Occipital lobe (tissue), 2 donors: ENCODE measurements around the gene C16orf92. TPM values are rescaled to one million over a fixed set of nuclear protein-coding genes. Genes with fewer than 3 reads are reported as not detected.
A peak's percentile ranks its signal among the peaks of the same experiment; 100 is the strongest.
"Not testable (repeated sequence)": the region's sequence is repeated elsewhere in the genome, so short reads cannot be mapped to it uniquely, and the experiment has no call there.

ENCODE experiments used
- DNase-seq: peaks from one replicate; lab custom pipeline; 2025; lab: John Stamatoyannopoulos, UW
- total RNA-seq: library from RNA; depleted of rRNA; stranded (reverse); fragments of >200 nt; gene quantifications from one replicate; pipeline ENCODE4 v1.2.3, GENCODE V29; 2014

C16orf92 gene
- total RNA-seq, 1 donor from 2014 or later, result not detected

- DNase-seq, result no peak
These were observed 18.2 kb upstream of the C16orf92 start for GRCh38 chr16:30004811-30005242.

- DNase-seq, result no peak
These were observed 17.5 kb upstream of the C16orf92 start for GRCh38 chr16:30005341-30006094.

- DNase-seq, result no peak
These were observed 16.9 kb upstream of the C16orf92 start for GRCh38 chr16:30006095-30006473.

- DNase-seq, result no peak
These were observed 16.2 kb upstream of the C16orf92 start for GRCh38 chr16:30006659-30007377.

- DNase-seq, result no peak
These were observed 15.6 kb upstream of the C16orf92 start for GRCh38 chr16:30007378-30007895.

- peak; percentile 17 for DNase-seq
These were observed 13.7 kb upstream of the C16orf92 start for GRCh38 chr16:30009085-30009862.

- no peak for DNase-seq
These were observed 12.8 kb upstream of the C16orf92 start for GRCh38 chr16:30009990-30010843.

- no peak for DNase-seq
These were observed 11.9 kb upstream of the C16orf92 start, which contains the start of gene DOC2A for GRCh38 chr16:30010844-30011713. Gene DOC2A (minus strand): TSS chr16:30011027. CDS start chr16:30010222, 805 bp downstream.

GRCh38 chr16:30011714-30012504 lies 11.1 kb upstream of the C16orf92 start:
- DNase-seq, result peak; percentile 48

- DNase-seq, result not testable (repeated sequence)
These were observed 10.4 kb upstream of the C16orf92 start for GRCh38 chr16:30012598-30012997.

- DNase-seq, result not testable (repeated sequence)
These were observed 7.5 kb upstream of the C16orf92 start for GRCh38 chr16:30015450-30015849.

- DNase-seq, result no peak
These were observed 6.3 kb upstream of the C16orf92 start for GRCh38 chr16:30016555-30017276.

GRCh38 chr16:30017277-30017656 lies 5.7 kb upstream of the C16orf92 start:
- no peak for DNase-seq

GRCh38 chr16:30017937-30018336 lies 5.1 kb upstream of the C16orf92 start:
- DNase-seq, result not testable (repeated sequence)

GRCh38 chr16:30018731-30019158 lies 4.3 kb upstream of the C16orf92 start:
- DNase-seq, result no peak

- DNase-seq, result no peak
These were observed 588 bp downstream of the C16orf92 start for GRCh38 chr16:30023586-30023985.

- no peak for DNase-seq
These were observed 1.5 kb downstream of the C16orf92 start for GRCh38 chr16:30024451-30024850.

GRCh38 chr16:30025156-30025555 lies 2.2 kb downstream of the C16orf92 start:
- DNase-seq, result no peak
